Heart left ventricle (tissue), 16 donors: Measurements from ENCODE around the gene ZCWPW1. TPM values are rescaled to one million over a fixed set of nuclear protein-coding genes. Genes with fewer than 3 reads are reported as not detected.
A peak's percentile ranks its signal among the peaks of the same experiment; 100 is the strongest.
"Not testable (repeated sequence)": the region's sequence is repeated elsewhere in the genome, so short reads cannot be mapped to it uniquely, and the experiment has no call there.

Experiments
- ATAC-seq, 4 donors: fragments of 200-7000 bp; cut with Tn5 transposase; one replicate each; pipeline ENCODE4 v1.9.1; 2020 to 2022; ENCODE audit warnings: moderate library complexity in 4 of 4, mild to moderate bottlenecking in 3 of 4, moderate number of reproducible peaks in 1 of 4
- DNase-seq, 5 donors: peaks; one replicate each; pipeline ENCODE4 v3.0.0-alpha.2; 2020
- H3K27ac ChIP-seq, 12 donors: fragments of 200-600 bp; sonication (generic) in 4 of 12; one replicate each; pipeline versions ENCODE4 v1.5.0 to v1.8.0; 2016 to 2022; ENCODE audit warnings: mild to moderate bottlenecking in 2 of 12
- H3K27me3 ChIP-seq, 9 donors: fragments of 200-600 bp; sonication (generic) in 2 of 9; one replicate each; pipeline versions ENCODE4 v1.5.1 to v1.8.0; 2016 to 2022; ENCODE audit warnings: mild to moderate bottlenecking in 3 of 9
- H3K36me3 ChIP-seq, 9 donors: fragments of 200-600 bp; sonication (generic) in 2 of 9; one replicate each; pipeline versions ENCODE4 v1.5.0 to v1.8.0; 2018 to 2022; ENCODE audit warnings: mild to moderate bottlenecking in 2 of 9
- H3K4me1 ChIP-seq, 12 donors: fragments of 200-600 bp; sonication (generic) in 4 of 12; one replicate each; pipeline versions ENCODE4 v1.5.0 to v1.8.0; 2016 to 2022; ENCODE audit warnings: mild to moderate bottlenecking in 3 of 12
- H3K4me3 ChIP-seq, 12 donors: fragments of 200-600 bp; sonication (generic) in 4 of 12; one replicate each; pipeline versions ENCODE4 v1.5.0 to v1.8.0; 2017 to 2022; ENCODE audit warnings: mild to moderate bottlenecking in 9 of 12, moderate library complexity in 4 of 12
- H3K9me3 ChIP-seq, 12 donors: fragments of 200-600 bp; sonication (generic) in 4 of 12; one replicate each; pipeline versions ENCODE4 v1.5.0 to v1.8.0; 2016 to 2022; ENCODE audit warnings: mild to moderate bottlenecking in 1 of 12
- POLR2A ChIP-seq, 2 donors: fragments of 450-650 bp; IDR thresholded peaks; one replicate each; pipeline ENCODE4 v1.6.1; 2017; ENCODE audit warnings: antibody characterized with exemption in 2 of 2, mild to moderate bottlenecking in 2 of 2, moderate library complexity in 2 of 2
- WGBS, 4 donors: extraction: QIAGEN DNeasy Blood & Tissue Kit in 2 of 4; methylation state at CpG; one replicate each; pipeline versions ENCODE4 v1.1.5 to v1.1.7; 2013 to 2018; 5-methylcytosine and 5-hydroxymethylcytosine counted together
- intact Hi-C, 10 donors: fragments of 100-400 bp; cut with DNase I; formaldehyde crosslinking; loops; one replicate each; pipeline versions ENCODE4 v1.11.1 to v1.14.2; 2022
- polyA plus RNA-seq, 2 donors: library from polyadenylated mRNA; stranded (reverse); fragments of 200-250 nt; gene quantifications; one replicate each; pipeline ENCODE4 v1.2.3, GENCODE V29; 2013
- total RNA-seq, 9 donors: library from RNA; depleted of rRNA in 2 of 9; stranded (reverse); fragments of >200 nt in 2 of 9; fragmentation: NEBNext Ultra II Directional in 3 of 9; extraction: Animal tissue kit (Norgen Biotek cat#: 25700) in 3 of 9; gene quantifications; one replicate each; pipeline versions ENCODE4 v1.1.0 to v1.2.4, GENCODE V29; 2016 to 2023
- TF ChIP-seq, protein P1 (sequence below), 12 donors: fragments of 200-600 bp; sonication (generic) in 4 of 12; IDR thresholded peaks; one replicate each; pipeline versions ENCODE4 v1.5.0 to v1.8.0; 2018 to 2022; ENCODE audit warnings: antibody characterized with exemption in 12 of 12, mild to moderate bottlenecking in 5 of 12
- donor health status: ischemic (EF 13 %, LVEDD 7.1; RV severe dilation, severe dysfunction).
- donor health status: healthy with polysubstance abuse.
- donor health status: DM: no; HTN: yes; CAD: no.
- donor health status: DM: no; HTN: no; CAD: no.
- donor health status: ischemic (EF 25% LVEDD 6.9; RV normal size, moderate dysfunction).
- donor health status: ischemic (EF 25% LVEDD 5.7; RV mildly dilated, moderate dysfunction).
- donor health status: healthy.
- donor health status: DM: yes; HTN: yes; CAD: no.
- donor health status: ischemic (EF 35%, LVEDD 5.7; RV mildly dilated, moderate dysfunction).
- donor health status: nonischemic (EF 11% LVEDD 7.7; RV severe dilation, severe dysfunction).
- donor health status: DM: yes; HTN: yes; CAD: no.
- donor health status: PGD.
- donor health status: ischemic (EF 29% LVEDD 5.4; RV normal size, mild dysfunction).
- donor health status: nonischemic (EF 23%, LVEDD 6.1; RV moderate dilation, normal function).

Gene ZCWPW1
- total and polyA plus RNA-seq, 11 donors: 2.8 to 6.4 (median 4.0) TPM

DNA sequence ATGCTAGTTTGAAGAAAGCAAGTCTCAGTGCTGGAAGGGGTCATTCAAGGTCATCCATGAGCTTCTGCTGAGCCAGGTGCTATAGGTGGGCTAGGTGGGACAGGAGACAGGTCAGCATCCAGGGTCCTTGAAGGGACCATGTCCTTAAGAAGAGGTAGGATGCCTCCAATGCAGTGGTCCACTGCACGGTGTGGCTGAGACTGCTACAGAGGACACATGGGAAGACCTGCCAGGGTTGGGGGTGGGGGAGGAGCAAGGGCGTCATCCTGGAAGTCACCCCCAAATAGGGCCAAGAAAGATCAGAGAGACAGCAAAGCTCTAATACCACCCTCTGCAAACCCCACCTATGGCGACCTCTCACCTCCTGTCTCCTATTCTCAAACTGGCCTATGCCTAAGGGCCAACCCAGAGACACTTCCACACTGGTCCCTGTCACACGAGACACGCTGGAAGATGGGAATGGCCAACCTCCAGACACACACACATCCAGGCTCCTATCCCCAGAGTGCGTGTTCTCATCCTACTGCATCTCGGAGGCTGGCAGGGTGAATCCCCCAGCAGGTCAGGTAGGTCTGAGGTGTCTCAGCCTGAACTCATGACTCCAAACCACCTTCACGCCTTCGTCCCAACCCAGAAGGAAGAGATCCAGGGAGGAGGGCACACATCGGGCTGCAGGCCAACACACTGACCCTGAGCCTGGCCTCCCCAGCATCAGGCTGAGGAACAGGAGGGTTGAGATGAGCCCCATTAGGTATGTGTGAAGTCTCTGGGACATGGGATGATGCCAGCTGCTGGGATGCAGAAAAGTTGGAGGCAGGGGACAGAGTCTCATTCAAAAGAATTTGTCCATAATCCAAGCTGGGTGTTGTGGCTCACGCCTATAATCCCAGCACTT is 13.4 kb upstream of the ZCWPW1 start:
- Histone ChIP-seq H3K27me3 (no peaks in the 10 kb centered on the region), H3K36me3 (no peaks in the 10 kb centered on the region), H3K4me3 (no peak overlapping the region), H3K9me3 (no peaks in the 10 kb centered on the region), H3K4me1 (peaks cover 0 to 33% (median 16%) of the 10 kb centered on the region in 12 donors), H3K27ac (no peak overlapping the region)
- no peak for ATAC-seq
- 91 to 92% (median 91%) methylated on average over 11 of the region's 11 CpGs for WGBS, 4 donors
- no peak for TF ChIP-seq POLR2A (IDR thresholded peaks at IDR 0.05)
- TF ChIP-seq, protein P1, sequence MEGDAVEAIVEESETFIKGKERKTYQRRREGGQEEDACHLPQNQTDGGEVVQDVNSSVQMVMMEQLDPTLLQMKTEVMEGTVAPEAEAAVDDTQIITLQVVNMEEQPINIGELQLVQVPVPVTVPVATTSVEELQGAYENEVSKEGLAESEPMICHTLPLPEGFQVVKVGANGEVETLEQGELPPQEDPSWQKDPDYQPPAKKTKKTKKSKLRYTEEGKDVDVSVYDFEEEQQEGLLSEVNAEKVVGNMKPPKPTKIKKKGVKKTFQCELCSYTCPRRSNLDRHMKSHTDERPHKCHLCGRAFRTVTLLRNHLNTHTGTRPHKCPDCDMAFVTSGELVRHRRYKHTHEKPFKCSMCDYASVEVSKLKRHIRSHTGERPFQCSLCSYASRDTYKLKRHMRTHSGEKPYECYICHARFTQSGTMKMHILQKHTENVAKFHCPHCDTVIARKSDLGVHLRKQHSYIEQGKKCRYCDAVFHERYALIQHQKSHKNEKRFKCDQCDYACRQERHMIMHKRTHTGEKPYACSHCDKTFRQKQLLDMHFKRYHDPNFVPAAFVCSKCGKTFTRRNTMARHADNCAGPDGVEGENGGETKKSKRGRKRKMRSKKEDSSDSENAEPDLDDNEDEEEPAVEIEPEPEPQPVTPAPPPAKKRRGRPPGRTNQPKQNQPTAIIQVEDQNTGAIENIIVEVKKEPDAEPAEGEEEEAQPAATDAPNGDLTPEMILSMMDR (IDR thresholded peaks at IDR 0.05): no peak
- intact Hi-C loops: no loop called here
- peak in 1 of 5 donors; percentile 14 for DNase-seq

DNA sequence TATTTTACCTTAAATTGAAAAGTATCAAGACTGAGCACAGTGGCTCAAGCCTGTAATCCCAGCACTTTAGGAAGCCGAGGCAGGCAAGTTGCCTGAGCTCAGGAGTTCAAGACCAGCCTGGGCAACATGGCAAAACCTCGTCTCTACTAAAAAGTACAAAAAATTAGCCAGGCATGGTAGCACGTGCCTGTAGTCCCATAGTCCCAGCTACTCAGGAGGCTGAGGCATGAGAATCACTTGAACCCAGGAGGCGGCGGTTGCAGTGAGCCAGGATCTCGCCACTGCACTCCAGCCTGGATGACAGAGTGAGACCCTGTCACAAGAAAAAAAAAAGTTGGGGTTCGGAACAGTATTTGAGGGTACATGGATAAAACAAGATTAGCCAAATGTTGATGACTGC is 10.7 kb upstream of the ZCWPW1 start:
- H3K9me3 ChIP-seq, intact Hi-C loops, DNase-seq, H3K4me3 ChIP-seq, H3K27ac ChIP-seq, H3K27me3 ChIP-seq, H3K36me3 ChIP-seq, ATAC-seq: not testable (repeated sequence)
- peaks cover 0 to 28% (median 19%) of the 10 kb centered on the region in 12 donors for H3K4me1 ChIP-seq
- 89 to 92% (median 90%) methylated on average over 7 of the region's 7 CpGs for WGBS, 4 donors

DNA sequence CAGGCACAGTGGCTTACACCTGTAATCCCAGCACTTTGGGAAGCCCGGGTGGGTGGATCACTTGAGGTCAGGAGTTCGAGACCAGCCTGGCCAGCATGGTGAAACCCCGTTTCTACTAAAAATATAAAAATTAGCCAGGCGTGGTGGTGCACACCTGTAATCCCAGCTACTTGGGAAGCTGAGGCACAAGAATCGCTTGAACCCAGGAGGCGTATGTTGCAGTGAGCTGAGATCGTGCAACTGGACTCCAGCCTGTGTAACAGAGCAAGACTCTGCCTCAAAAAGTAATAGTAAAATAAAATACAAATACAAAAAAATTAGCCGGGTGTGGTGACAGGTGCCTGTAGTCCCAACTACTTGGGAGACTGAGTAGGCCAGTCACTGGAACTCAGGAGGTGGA is 10.2 kb upstream of the ZCWPW1 start:
- 94 to 96% (median 95%) methylated on average over 8 of the region's 8 CpGs for WGBS, 4 donors
- not testable (repeated sequence) for ATAC-seq

DNA sequence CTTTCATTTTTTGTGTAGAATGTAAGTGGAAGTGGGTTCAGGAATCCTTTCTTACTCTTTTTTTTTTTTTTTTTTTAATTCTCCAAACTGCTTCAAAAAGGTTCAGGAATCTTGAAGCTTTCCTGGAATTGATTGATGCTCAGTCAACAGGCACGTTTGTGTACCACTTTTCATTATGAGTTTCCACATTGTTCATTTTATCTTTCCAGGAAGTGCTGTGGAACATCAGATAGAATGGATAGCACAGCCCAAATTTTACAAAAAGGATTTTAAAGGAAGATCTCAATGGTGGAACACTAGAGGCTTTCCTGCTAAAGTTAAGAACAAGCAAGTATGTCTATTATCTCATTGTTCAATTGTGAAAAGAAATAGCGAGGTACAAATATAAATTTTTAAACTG is 9.7 kb upstream of the ZCWPW1 start:
- no peak for TF ChIP-seq POLR2A (IDR thresholded peaks at IDR 0.05)
- TF ChIP-seq, protein P1 (IDR thresholded peaks at IDR 0.05): no peak
- Histone ChIP-seq H3K4me1 (peaks cover 0 to 26% (median 14%) of the 10 kb centered on the region in 12 donors), H3K9me3 (no peaks in the 10 kb centered on the region), H3K4me3 (no peak overlapping the region), H3K27ac (peak overlapping the region in 1 of 12 donors; percentile 27), H3K36me3 (peaks cover 0 to 19% (median 17%) of the 10 kb centered on the region in 9 donors), H3K27me3 (no peaks in the 10 kb centered on the region)
- intact Hi-C loops: no loop called here
- ATAC-seq: no peak
- DNase-seq: no peak
- 48 to 52% (median 50%) methylated on average over 2 of the region's 2 CpGs for WGBS, 4 donors

More for the DNA sequence above, 10.2 kb upstream of the ZCWPW1 start:
- intact Hi-C loops, H3K27ac ChIP-seq, DNase-seq, H3K9me3 ChIP-seq, H3K4me3 ChIP-seq, H3K27me3 ChIP-seq: not testable (repeated sequence)
- H3K36me3 ChIP-seq: peaks cover 0 to 13% (median 11%) of the 10 kb centered on the region in 9 donors
- peaks cover 0 to 24% (median 16%) of the 10 kb centered on the region in 12 donors for H3K4me1 ChIP-seq
